Ascending aorta (tissue), 2 donors: ENCODE results near the gene PRIMA1. TPM values are rescaled to one million over a fixed set of nuclear protein-coding genes. Genes with fewer than 3 reads are reported as not detected.

ENCODE experiments used
- DNase-seq, 2 donors: peaks; one replicate each; pipeline ENCODE4 v3.0.0-alpha.2; 2019; ENCODE audit warnings: low spot score in 2 of 2
- H3K27ac ChIP-seq, 2 donors: fragments of 200-600 bp; sonication (generic); one replicate each; pipeline ENCODE4 v1.5.1; 2016 to 2017; ENCODE audit warnings: mild to moderate bottlenecking in 1 of 2
- H3K27me3 ChIP-seq: fragments of 200-600 bp; sonication (generic); one replicate; pipeline ENCODE4 v1.5.1; 2017
- H3K36me3 ChIP-seq, 2 donors: fragments of 200-600 bp; sonication (generic); one replicate each; pipeline ENCODE4 v1.5.1; 2016
- H3K4me1 ChIP-seq, 2 donors: fragments of 200-600 bp; sonication (generic); one replicate each; pipeline ENCODE4 v1.5.1; 2016 to 2017; ENCODE audit warnings: mild to moderate bottlenecking in 1 of 2
- H3K4me3 ChIP-seq, 2 donors: fragments of 200-600 bp; sonication (generic); one replicate each; pipeline ENCODE4 v1.5.1; 2016 to 2017; ENCODE audit warnings: mild to moderate bottlenecking in 1 of 2
- H3K9me3 ChIP-seq, 2 donors: fragments of 200-600 bp; sonication (generic); one replicate each; pipeline ENCODE4 v1.5.1; 2016
- intact Hi-C: fragments of 100-400 bp; cut with DNase I; formaldehyde crosslinking; loops from one replicate; pipeline ENCODE4 v1.15.1; 2023
- total RNA-seq: library from RNA; depleted of rRNA; stranded (reverse); fragments of >200 nt; gene quantifications from one replicate; pipeline ENCODE4 v1.1.0, GENCODE V29; 2016
- TF ChIP-seq, protein P1 (sequence below), 3 experiments: fragments of 200-600 bp in 2 of 3; fragments of 450-650 bp in 1 of 3; sonication (generic) in 2 of 3; IDR thresholded peaks; one replicate each; pipeline ENCODE4 v1.5.1; 2016 to 2019; ENCODE audit warnings: antibody characterized with exemption in 3 of 3, mild to moderate bottlenecking in 1 of 3, moderate library complexity in 1 of 3

Gene PRIMA1
- total RNA-seq, 1 donor from 2014 or later, result 9.4 TPM

GRCh38 chr14:93829839-93830481 lies 41.7 kb upstream of the PRIMA1 start:
- Histone ChIP-seq H3K9me3 (no peaks in the 10 kb centered on the region), H3K36me3 (no peaks in the 10 kb centered on the region), H3K27ac (no peak overlapping the region), H3K27me3 (no peaks in the 10 kb centered on the region), H3K4me1 (no peaks in the 10 kb centered on the region), H3K4me3 (no peak overlapping the region)
- no peak for DNase-seq
- TF ChIP-seq, protein P1, sequence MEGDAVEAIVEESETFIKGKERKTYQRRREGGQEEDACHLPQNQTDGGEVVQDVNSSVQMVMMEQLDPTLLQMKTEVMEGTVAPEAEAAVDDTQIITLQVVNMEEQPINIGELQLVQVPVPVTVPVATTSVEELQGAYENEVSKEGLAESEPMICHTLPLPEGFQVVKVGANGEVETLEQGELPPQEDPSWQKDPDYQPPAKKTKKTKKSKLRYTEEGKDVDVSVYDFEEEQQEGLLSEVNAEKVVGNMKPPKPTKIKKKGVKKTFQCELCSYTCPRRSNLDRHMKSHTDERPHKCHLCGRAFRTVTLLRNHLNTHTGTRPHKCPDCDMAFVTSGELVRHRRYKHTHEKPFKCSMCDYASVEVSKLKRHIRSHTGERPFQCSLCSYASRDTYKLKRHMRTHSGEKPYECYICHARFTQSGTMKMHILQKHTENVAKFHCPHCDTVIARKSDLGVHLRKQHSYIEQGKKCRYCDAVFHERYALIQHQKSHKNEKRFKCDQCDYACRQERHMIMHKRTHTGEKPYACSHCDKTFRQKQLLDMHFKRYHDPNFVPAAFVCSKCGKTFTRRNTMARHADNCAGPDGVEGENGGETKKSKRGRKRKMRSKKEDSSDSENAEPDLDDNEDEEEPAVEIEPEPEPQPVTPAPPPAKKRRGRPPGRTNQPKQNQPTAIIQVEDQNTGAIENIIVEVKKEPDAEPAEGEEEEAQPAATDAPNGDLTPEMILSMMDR (IDR thresholded peaks at IDR 0.05), result no peak
- intact Hi-C loops, result no loop called here

DNA sequence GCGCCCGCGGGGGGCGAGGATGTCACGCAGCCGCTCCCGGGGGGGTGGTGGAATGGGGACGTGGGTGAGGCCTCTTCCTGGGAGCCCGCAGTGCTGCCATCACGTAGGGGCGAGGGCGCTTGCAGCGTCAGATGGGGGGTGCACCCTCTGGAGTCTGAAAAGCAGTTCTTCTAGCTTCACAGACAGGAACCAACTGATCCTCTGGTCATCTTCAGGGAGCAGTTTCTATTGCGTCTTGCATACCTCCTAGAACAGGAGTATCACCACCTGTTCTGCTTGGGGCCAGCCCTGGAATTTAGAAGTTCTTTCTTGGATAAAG lies 36.9 kb upstream of the PRIMA1 start:
- Histone ChIP-seq H3K36me3 (no peaks in the 10 kb centered on the region), H3K9me3 (no peaks in the 10 kb centered on the region), H3K4me1 (no peaks in the 10 kb centered on the region), H3K27ac (no peak overlapping the region), H3K27me3 (peaks cover 5% of the 10 kb centered on the region), H3K4me3 (no peak overlapping the region)
- intact Hi-C loops, result no loop called here
- TF ChIP-seq, protein P1 (IDR thresholded peaks at IDR 0.05), result no peak
- no peak for DNase-seq

- no peak for DNase-seq
- Histone ChIP-seq H3K9me3 (no peaks in the 10 kb centered on the region), H3K36me3 (no peaks in the 10 kb centered on the region), H3K4me1 (no peaks in the 10 kb centered on the region), H3K4me3 (no peak overlapping the region), H3K27ac (no peak overlapping the region), H3K27me3 (peaks cover 5% of the 10 kb centered on the region)
- intact Hi-C loops, result no loop called here
- TF ChIP-seq, protein P1 (IDR thresholded peaks at IDR 0.05), result no peak
These were observed 36.4 kb upstream of the PRIMA1 start for GRCh38 chr14:93824518-93825234.

DNA sequence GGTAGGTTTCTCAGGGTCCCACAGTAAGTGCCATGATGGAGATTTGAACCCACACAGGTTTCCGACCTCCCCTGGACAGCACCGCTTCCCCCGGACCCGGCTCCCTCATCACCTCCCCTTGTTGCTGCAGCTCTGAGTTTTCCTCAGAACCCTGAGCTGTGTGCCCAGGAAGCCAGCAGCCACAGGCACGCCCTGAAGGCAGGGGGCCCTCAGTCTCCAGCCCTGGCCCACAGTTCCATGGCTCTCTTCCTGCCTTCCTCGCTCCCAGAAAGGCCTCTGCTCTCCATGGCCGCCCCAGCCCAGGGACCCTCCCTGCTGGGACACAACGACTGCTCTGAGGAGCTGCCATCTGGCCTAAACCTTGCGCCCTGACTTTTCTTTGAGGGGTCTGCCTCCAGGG lies 35.8 kb upstream of the PRIMA1 start:
- Histone ChIP-seq H3K27me3 (peaks cover 5% of the 10 kb centered on the region), H3K27ac (no peak overlapping the region), H3K4me1 (no peaks in the 10 kb centered on the region), H3K9me3 (no peaks in the 10 kb centered on the region), H3K4me3 (no peak overlapping the region), H3K36me3 (no peaks in the 10 kb centered on the region)
- DNase-seq, result no peak
- intact Hi-C loops, result no loop called here
- TF ChIP-seq, protein P1 (IDR thresholded peaks at IDR 0.05), result no peak

GRCh38 chr14:93821051-93821450 lies 32.8 kb upstream of the PRIMA1 start:
- H3K9me3 ChIP-seq, result no peaks in the 10 kb centered on the region
- no peak overlapping the region for H3K4me3 ChIP-seq
- DNase-seq, result no peak
- TF ChIP-seq, protein P1 (IDR thresholded peaks at IDR 0.05), result no peak
- intact Hi-C loops, result no loop called here
- H3K36me3 ChIP-seq, result no peaks in the 10 kb centered on the region
- peaks cover 5% of the 10 kb centered on the region for H3K27me3 ChIP-seq
- no peaks in the 10 kb centered on the region for H3K4me1 ChIP-seq
- H3K27ac ChIP-seq, result no peak overlapping the region
